IPS-18c (cell line): Measurements from ENCODE around the gene RAI1.

Source experiments
- H3K4me3 ChIP-seq: 2 replicates; pipeline ENCODE4 v1.7.0; 2013; ENCODE audit warnings: low read depth, mild to moderate bottlenecking, low read length, moderate library complexity; ENCODE audit not compliant: insufficient read depth
- H3K9me3 ChIP-seq: one replicate; pipeline ENCODE4 v1.6.1; 2013; ENCODE audit warnings: mild to moderate bottlenecking, low read length, moderate library complexity; ENCODE audit not compliant: control insufficient read depth, insufficient read depth

Gene RAI1

GRCh38 chr17:17815436-17816200, 134.4 kb downstream of the RAI1 start:
- no peak overlapping the region for H3K4me3 ChIP-seq
- no peaks in the 10 kb centered on the region for H3K9me3 ChIP-seq

GRCh38 chr17:17816240-17816814, 135.1 kb downstream of the RAI1 start:
- H3K9me3 ChIP-seq = no peaks in the 10 kb centered on the region
- H3K4me3 ChIP-seq = no peak overlapping the region

- Histone ChIP-seq H3K4me3 (no peak overlapping the region), H3K9me3 (no peaks in the 10 kb centered on the region)
Observed at GRCh38 chr17:17816831-17817551, 135.7 kb downstream of the RAI1 start.

- Histone ChIP-seq H3K9me3 (no peaks in the 10 kb centered on the region), H3K4me3 (no peak overlapping the region)
Observed at GRCh38 chr17:17817552-17817947, 136.3 kb downstream of the RAI1 start.

- Histone ChIP-seq H3K9me3 (no peaks in the 10 kb centered on the region), H3K4me3 (no peak overlapping the region)
Observed at GRCh38 chr17:17818088-17818526, 136.8 kb downstream of the RAI1 start.

GRCh38 chr17:17819111-17819510, 137.9 kb downstream of the RAI1 start:
- no peaks in the 10 kb centered on the region for H3K9me3 ChIP-seq
- no peak overlapping the region for H3K4me3 ChIP-seq

GRCh38 chr17:17819561-17819995, 138.3 kb downstream of the RAI1 start:
- H3K4me3 ChIP-seq = no peak overlapping the region
- H3K9me3 ChIP-seq = no peaks in the 10 kb centered on the region

- Histone ChIP-seq H3K4me3 (no peak overlapping the region), H3K9me3 (no peaks in the 10 kb centered on the region)
Observed at GRCh38 chr17:17820046-17820445, 138.8 kb downstream of the RAI1 start.

- no peak overlapping the region for H3K4me3 ChIP-seq
- H3K9me3 ChIP-seq = no peaks in the 10 kb centered on the region
Observed at GRCh38 chr17:17820463-17821158, 139.4 kb downstream of the RAI1 start.

GRCh38 chr17:17822189-17822588, 140.9 kb downstream of the RAI1 start:
- H3K4me3 ChIP-seq = no peak overlapping the region

GRCh38 chr17:17822616-17823015, 141.4 kb downstream of the RAI1 start:
- Histone ChIP-seq H3K4me3 (no peak overlapping the region), H3K9me3 (no peaks in the 10 kb centered on the region)

More at GRCh38 chr17:17822189-17822588, 140.9 kb downstream of the RAI1 start:
- no peaks in the 10 kb centered on the region for H3K9me3 ChIP-seq

- Histone ChIP-seq H3K9me3 (no peaks in the 10 kb centered on the region), H3K4me3 (peak overlapping the region; percentile 30)
Observed at GRCh38 chr17:17823433-17824118, 142.3 kb downstream of the RAI1 start.

GRCh38 chr17:17824119-17824782, 143.0 kb downstream of the RAI1 start:
- no peaks in the 10 kb centered on the region for H3K9me3 ChIP-seq
- H3K4me3 ChIP-seq = peak overlapping the region; percentile 30

- Histone ChIP-seq H3K9me3 (no peaks in the 10 kb centered on the region), H3K4me3 (no peak overlapping the region)
Observed at GRCh38 chr17:17824783-17825614, 143.7 kb downstream of the RAI1 start.

- Histone ChIP-seq H3K9me3 (no peaks in the 10 kb centered on the region), H3K4me3 (no peak overlapping the region)
Observed at GRCh38 chr17:17826342-17826713, 145.1 kb downstream of the RAI1 start.
